ENCODE data around the gene FGD2.

The FGD2 gene

DNA sequence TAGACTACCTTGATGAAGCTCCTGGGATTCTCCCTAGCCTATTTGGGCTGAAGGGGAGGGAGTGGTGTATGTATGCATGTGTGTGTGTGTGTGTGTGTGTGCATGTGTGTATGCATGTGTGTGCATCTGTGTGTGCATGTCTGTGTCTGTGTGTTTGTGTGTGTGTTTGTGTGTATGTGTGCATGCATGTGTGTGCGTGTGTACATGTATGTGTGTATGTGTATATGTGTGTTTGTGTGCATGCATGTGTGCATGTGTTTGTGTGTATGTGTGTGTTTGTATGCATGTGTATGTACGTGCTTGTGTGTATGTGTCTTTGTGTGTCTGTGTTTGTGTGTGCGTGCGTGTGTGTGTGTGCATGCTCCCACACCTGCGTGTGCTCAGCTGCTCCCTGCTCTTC, 15.4 kb downstream of the FGD2 start:
- no peaks in the 10 kb centered on the region for H3K36me3 ChIP-seq (ENCODE audit: control insufficient read depth, insufficient read depth, low read length)
- 87 to 92% methylated on average over 1 to 5 of the region's 5 CpGs for WGBS, 2 experiments (ENCODE audit: insufficient coverage in 2 of 2)
- H3K27ac ChIP-seq (ENCODE audit: low read depth, low read length, severe bottlenecking) = no peak overlapping the region
- H3K9me3 ChIP-seq (ENCODE audit: control insufficient read depth, low read length) = no peaks in the 10 kb centered on the region
- H3K4me3 ChIP-seq (ENCODE audit: extremely low read depth, insufficient read depth, low read length, poor library complexity, severe bottlenecking) = no peak overlapping the region
- H3K4me1 ChIP-seq (ENCODE audit: control insufficient read depth, insufficient read depth, low read length, poor library complexity, severe bottlenecking) = peaks cover 6% of the 10 kb centered on the region

DNA sequence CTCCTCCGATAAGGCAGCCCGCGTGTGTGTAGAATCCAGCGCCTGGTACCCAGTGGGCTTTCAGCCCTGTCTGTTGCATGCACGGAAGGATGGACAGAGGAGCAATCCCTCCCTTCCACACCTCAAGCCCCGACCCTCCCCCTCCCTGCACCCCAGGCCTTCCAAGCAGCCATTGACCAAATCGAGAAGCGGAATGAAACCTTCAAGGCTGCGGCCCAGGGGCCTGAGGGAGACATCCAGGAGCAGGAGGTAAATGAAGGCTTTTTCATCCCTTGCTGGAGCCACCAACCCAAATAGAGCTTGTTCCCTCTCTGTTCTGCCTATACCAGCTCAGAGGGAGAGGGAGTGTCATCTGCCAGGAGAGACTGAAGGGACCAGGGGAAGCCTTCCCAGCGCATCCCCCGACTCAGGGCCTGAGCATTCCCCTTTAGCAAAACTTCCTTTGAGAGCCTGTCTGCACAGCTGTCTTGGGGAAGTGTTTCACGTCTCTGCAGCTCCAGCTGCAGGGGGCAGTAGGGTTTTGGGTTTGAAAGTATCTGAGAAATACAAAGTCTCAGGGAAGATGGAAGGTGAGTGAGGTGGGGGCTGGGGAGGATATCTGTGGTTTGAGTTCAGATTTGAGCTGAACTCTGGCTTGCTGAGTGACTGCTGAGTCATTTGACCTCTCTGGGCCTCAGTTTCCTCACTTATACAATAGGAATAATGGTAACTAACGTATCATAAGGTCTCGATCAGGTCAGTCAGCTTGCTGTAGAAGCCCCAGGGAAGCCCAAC, 16.1 kb downstream of the FGD2 start:
- Histone ChIP-seq H3K4me3 (ENCODE audit: extremely low read depth, insufficient read depth, low read length, poor library complexity, severe bottlenecking) (no peak overlapping the region), H3K36me3 (ENCODE audit: control insufficient read depth, insufficient read depth, low read length) (no peaks in the 10 kb centered on the region), H3K27ac (ENCODE audit: low read depth, low read length, severe bottlenecking) (no peak overlapping the region), H3K4me1 (ENCODE audit: control insufficient read depth, insufficient read depth, low read length, poor library complexity, severe bottlenecking) (peaks cover 6% of the 10 kb centered on the region), H3K9me3 (ENCODE audit: control insufficient read depth, low read length) (no peaks in the 10 kb centered on the region)
- WGBS, 2 experiments (ENCODE audit: insufficient coverage in 2 of 2) = 62 to 64% methylated on average over 8 to 10 of the region's 14 CpGs

DNA sequence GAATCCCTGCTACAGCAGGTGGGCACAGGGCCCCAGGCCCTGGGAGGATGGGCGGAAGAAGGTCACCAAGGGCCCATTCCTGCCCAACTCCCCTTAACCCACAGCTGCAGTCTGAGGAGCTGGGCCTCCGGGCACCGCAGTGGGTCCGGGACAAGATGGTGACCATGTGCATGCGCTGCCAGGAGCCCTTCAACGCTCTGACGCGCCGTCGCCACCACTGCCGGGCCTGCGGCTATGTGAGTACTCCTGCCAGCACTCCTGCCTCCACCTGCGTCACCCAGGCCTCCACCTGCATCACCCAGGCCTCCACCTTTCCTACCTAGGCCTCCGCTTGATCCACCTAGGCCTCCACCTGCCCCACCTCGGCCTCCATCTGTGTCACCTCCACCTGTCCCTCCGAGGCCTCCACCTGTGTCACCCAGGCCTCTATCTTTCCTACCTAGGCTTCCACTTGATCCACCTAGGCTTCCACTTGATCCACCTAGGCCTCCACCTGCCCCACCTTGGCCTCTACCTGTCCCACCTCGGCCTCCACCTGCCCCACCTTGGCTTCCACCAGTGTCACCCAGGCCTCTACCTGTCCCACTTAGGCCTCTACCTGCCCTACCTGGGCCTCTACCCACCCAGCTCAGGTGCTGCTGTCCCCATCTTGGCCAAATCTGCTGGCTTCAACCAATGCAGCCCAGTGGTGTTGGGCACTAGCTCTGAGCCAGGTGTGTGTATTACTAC, 16.8 kb downstream of the FGD2 start:
- no peaks in the 10 kb centered on the region for H3K9me3 ChIP-seq (ENCODE audit: control insufficient read depth, low read length)
- no peak overlapping the region for H3K4me3 ChIP-seq (ENCODE audit: extremely low read depth, insufficient read depth, low read length, poor library complexity, severe bottlenecking)
- H3K4me1 ChIP-seq (ENCODE audit: control insufficient read depth, insufficient read depth, low read length, poor library complexity, severe bottlenecking) = peaks cover 6% of the 10 kb centered on the region
- 97 to 98% methylated on average over 12 to 16 of the region's 17 CpGs for WGBS, 2 experiments (ENCODE audit: insufficient coverage in 2 of 2)
- no peaks in the 10 kb centered on the region for H3K36me3 ChIP-seq (ENCODE audit: control insufficient read depth, insufficient read depth, low read length)
- H3K27ac ChIP-seq (ENCODE audit: low read depth, low read length, severe bottlenecking) = no peak overlapping the region

GRCh38 chr6:37024656-37025337, 19.3 kb downstream of the FGD2 start:
- Histone ChIP-seq H3K36me3 (ENCODE audit: control insufficient read depth, insufficient read depth, low read length) (no peaks in the 10 kb centered on the region), H3K4me1 (ENCODE audit: control insufficient read depth, insufficient read depth, low read length, poor library complexity, severe bottlenecking) (no peaks in the 10 kb centered on the region), H3K4me3 (ENCODE audit: extremely low read depth, insufficient read depth, low read length, poor library complexity, severe bottlenecking) (no peak overlapping the region), H3K9me3 (ENCODE audit: control insufficient read depth, low read length) (no peaks in the 10 kb centered on the region), H3K27ac (ENCODE audit: low read depth, low read length, severe bottlenecking) (no peak overlapping the region)
- 75 to 82% methylated on average over 4 to 9 of the region's 15 CpGs for WGBS, 2 experiments (ENCODE audit: insufficient coverage in 2 of 2)

GRCh38 chr6:37025621-37026466, 20.4 kb downstream of the FGD2 start:
- 88 to 93% methylated on average over 23 of the region's 24 CpGs for WGBS, 2 experiments (ENCODE audit: insufficient coverage in 2 of 2)
- no peak overlapping the region for H3K4me3 ChIP-seq (ENCODE audit: extremely low read depth, insufficient read depth, low read length, poor library complexity, severe bottlenecking)
- no peak overlapping the region for H3K27ac ChIP-seq (ENCODE audit: low read depth, low read length, severe bottlenecking)
- no peaks in the 10 kb centered on the region for H3K4me1 ChIP-seq (ENCODE audit: control insufficient read depth, insufficient read depth, low read length, poor library complexity, severe bottlenecking)
- peaks cover 3% of the 10 kb centered on the region for H3K9me3 ChIP-seq (ENCODE audit: control insufficient read depth, low read length)
- H3K36me3 ChIP-seq (ENCODE audit: control insufficient read depth, insufficient read depth, low read length) = no peaks in the 10 kb centered on the region

GRCh38 chr6:37027036-37027720, 21.7 kb downstream of the FGD2 start:
- Histone ChIP-seq H3K4me1 (ENCODE audit: control insufficient read depth, insufficient read depth, low read length, poor library complexity, severe bottlenecking) (no peaks in the 10 kb centered on the region), H3K9me3 (ENCODE audit: control insufficient read depth, low read length) (peaks cover 3% of the 10 kb centered on the region), H3K27ac (ENCODE audit: low read depth, low read length, severe bottlenecking) (no peak overlapping the region), H3K36me3 (ENCODE audit: control insufficient read depth, insufficient read depth, low read length) (no peaks in the 10 kb centered on the region), H3K4me3 (ENCODE audit: extremely low read depth, insufficient read depth, low read length, poor library complexity, severe bottlenecking) (no peak overlapping the region)
- WGBS, 2 experiments (ENCODE audit: insufficient coverage in 2 of 2) = 90 to 96% methylated on average over 9 to 12 of the region's 15 CpGs

DNA sequence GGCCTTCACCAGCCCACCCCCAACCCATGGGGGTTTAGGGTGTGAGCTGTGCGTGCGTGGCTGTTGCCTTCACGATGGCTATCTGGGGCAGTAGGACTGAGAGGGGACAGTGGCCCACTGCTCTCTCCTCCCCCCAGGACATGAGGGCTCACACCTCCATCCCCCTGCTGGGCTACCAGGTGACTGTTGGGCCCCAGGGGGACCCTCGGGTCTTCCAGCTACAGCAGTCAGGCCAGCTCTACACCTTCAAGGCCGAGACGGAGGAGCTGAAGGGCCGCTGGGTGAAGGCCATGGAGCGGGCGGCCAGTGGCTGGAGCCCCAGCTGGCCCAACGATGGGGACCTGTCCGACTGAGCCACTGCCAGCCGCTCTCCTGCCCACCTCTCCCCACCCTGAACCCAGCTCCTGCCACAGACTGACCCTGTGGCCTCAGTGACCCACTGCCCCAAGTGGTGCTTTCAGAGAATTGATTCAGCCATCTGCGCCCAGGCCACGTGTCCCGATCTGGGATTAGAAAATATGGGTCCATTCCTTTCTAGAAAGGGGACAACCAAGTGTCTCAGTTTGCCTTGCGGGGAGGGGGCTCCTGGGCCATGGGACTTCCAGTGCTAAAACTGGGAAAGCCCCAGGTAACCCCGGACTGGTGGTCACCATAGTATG, 22.5 kb downstream of the FGD2 start:
- WGBS, 2 experiments (ENCODE audit: insufficient coverage in 2 of 2) = 90 to 91% methylated on average over 14 to 16 of the region's 17 CpGs
- Histone ChIP-seq H3K27ac (ENCODE audit: low read depth, low read length, severe bottlenecking) (no peak overlapping the region), H3K4me1 (ENCODE audit: control insufficient read depth, insufficient read depth, low read length, poor library complexity, severe bottlenecking) (no peaks in the 10 kb centered on the region), H3K36me3 (ENCODE audit: control insufficient read depth, insufficient read depth, low read length) (no peaks in the 10 kb centered on the region), H3K9me3 (ENCODE audit: control insufficient read depth, low read length) (peaks cover 3% of the 10 kb centered on the region), H3K4me3 (ENCODE audit: extremely low read depth, insufficient read depth, low read length, poor library complexity, severe bottlenecking) (no peak overlapping the region)

DNA sequence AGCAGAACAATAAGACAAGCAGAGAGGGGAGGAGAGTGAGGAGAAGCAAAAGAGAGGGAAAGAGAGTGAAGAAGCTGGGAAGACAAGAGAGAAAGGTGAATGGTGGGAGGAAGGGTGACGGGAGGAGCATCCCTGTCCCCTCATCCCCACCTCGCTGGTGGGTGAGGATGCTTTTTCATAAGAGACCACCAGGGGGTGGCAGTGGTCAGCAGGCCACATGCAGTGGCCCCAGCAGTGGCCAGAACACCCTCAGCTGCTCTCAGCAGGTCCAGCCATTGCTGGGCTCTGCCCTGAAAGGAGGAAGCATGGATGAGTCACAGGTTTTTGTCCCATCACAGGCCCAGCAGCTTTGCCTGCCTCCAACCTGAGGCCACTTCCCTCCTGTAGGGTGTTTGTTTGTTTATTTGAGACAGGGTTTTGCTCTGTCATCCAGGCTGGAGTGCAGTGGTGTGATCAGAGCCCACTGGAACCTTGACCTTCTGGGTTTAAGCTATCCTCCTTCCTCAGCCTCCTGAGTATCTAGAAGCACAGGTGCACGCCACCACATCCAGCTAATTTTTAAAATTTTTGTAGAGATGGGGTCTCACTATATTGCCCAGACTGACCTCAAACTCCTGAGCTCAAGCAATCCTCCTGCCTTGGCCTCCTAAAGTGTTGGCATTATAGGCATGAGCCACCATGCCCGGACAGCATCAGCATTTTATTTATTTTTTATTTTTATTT, 24.0 kb downstream of the FGD2 start:
- peaks cover 5% of the 10 kb centered on the region for H3K4me1 ChIP-seq (ENCODE audit: control insufficient read depth, insufficient read depth, low read length, poor library complexity, severe bottlenecking)
- H3K36me3 ChIP-seq (ENCODE audit: control insufficient read depth, insufficient read depth, low read length) = no peaks in the 10 kb centered on the region
- H3K27ac ChIP-seq (ENCODE audit: low read depth, low read length, severe bottlenecking) = no peak overlapping the region
- WGBS, 2 experiments (ENCODE audit: insufficient coverage in 2 of 2) = 33 to 80% methylated on average over 1 of the region's 4 CpGs
- no peak overlapping the region for H3K4me3 ChIP-seq (ENCODE audit: extremely low read depth, insufficient read depth, low read length, poor library complexity, severe bottlenecking)
- H3K9me3 ChIP-seq (ENCODE audit: control insufficient read depth, low read length) = peaks cover 3% of the 10 kb centered on the region

- Histone ChIP-seq H3K36me3 (ENCODE audit: control insufficient read depth, insufficient read depth, low read length) (no peaks in the 10 kb centered on the region), H3K27ac (ENCODE audit: low read depth, low read length, severe bottlenecking) (no peak overlapping the region), H3K4me1 (ENCODE audit: control insufficient read depth, insufficient read depth, low read length, poor library complexity, severe bottlenecking) (peaks cover 5% of the 10 kb centered on the region), H3K4me3 (ENCODE audit: extremely low read depth, insufficient read depth, low read length, poor library complexity, severe bottlenecking) (no peak overlapping the region), H3K9me3 (ENCODE audit: control insufficient read depth, low read length) (peaks cover 3% of the 10 kb centered on the region)
- 90% methylated on average over 2 of the region's 2 CpGs; no CpG with 5 or more reads in 1 of the 2 experiments for WGBS, 2 experiments (ENCODE audit: insufficient coverage in 2 of 2)
These were observed 25.1 kb downstream of the FGD2 start for GRCh38 chr6:37030599-37030998.

All from mesodermal cell (in vitro differentiated cells).